ENCODE data around the gene IL1RAP. TPM values are rescaled to one million over a fixed set of nuclear protein-coding genes. Genes with fewer than 3 reads are reported as not detected.
A peak's percentile ranks its signal among the peaks of the same experiment; 100 is the strongest.

IL1RAP gene
- total and polyA plus RNA-seq, 2 donors (not counting 3 experiments of a cell fraction or from before 2014, with no cell fraction given): 4.3 to 9.2 TPM

DNA sequence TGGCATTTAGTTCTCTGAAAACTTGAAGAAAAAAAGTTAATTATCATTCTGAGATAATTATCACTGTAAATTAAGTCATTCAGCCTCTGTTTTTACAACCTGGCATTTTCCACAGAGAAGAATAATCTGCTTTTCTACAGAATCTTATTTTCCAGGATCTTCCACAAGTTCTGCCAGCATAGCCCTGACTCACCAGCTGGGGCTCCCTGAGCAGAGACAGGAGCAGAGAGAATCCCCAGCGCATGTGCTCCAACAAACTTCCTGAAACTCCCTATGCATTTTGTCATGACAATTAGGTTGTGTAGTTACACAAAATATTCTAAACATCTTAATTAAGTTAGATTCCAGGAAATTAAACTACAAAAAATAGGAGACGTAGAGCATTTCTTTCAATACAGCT, 32.1 kb upstream of the IL1RAP start:
- Histone ChIP-seq H4K20me1 (replicated peaks; ENCODE audit: control insufficient read depth, extremely low read depth, insufficient read depth, low read length) (no peaks in the 10 kb centered on the region), H3K4me3 (replicated peaks in 1 of 3; ENCODE audit: insufficient read depth in 1 of 3, low read depth in 1 of 3, low read length in 3 of 3) (no peak overlapping the region), H3K36me3 (ENCODE audit: control insufficient read depth in 2 of 2, extremely low read depth in 1 of 2, insufficient read depth in 2 of 2, low read length in 2 of 2) (no peaks in the 10 kb centered on the region), H3K4me1 (ENCODE audit: control insufficient read depth, extremely low read depth, insufficient read depth, low read length) (no peaks in the 10 kb centered on the region), H3K27me3 (ENCODE audit: control insufficient read depth in 2 of 2, insufficient read depth in 2 of 2, low read length in 2 of 2) (peaks cover 19 to 41% of the 10 kb centered on the region in 2 experiments), H3K4me2 (ENCODE audit: insufficient read depth, low read length) (no peak overlapping the region), H3K27ac (ENCODE audit: insufficient read depth, low read depth, low read length) (no peak overlapping the region), H3K9me3 (replicated peaks; ENCODE audit: control insufficient read depth, insufficient read depth, low read length) (no peaks in the 10 kb centered on the region), H3K9ac (replicated peaks; ENCODE audit: extremely low read depth, insufficient read depth, low read length) (no peak overlapping the region), H3K79me2 (ENCODE audit: control insufficient read depth, insufficient read depth, low read length) (no peaks in the 10 kb centered on the region), H2AFZ (ENCODE audit: low read depth, low read length) (no peak overlapping the region), H3K9me1 (replicated peaks; ENCODE audit: control insufficient read depth, extremely low read depth, insufficient read depth, low read length) (no peaks in the 10 kb centered on the region)
- intact Hi-C loops (cut with micrococcal nuclease) (no loop called here), dilution Hi-C loops (cut with MboI; ENCODE audit: extremely low pct_ligation_motif_present, low sequenced_read_pairs) (no loop called here)
- ChIA-PET POLR2A (no interaction called here), CTCF (no interaction called here)
- FAIRE-seq (no peak), DNase-seq (ENCODE audit: low read depth, low spot score) (no peak)
- TF ChIP-seq, protein P1, sequence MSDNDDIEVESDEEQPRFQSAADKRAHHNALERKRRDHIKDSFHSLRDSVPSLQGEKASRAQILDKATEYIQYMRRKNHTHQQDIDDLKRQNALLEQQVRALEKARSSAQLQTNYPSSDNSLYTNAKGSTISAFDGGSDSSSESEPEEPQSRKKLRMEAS (IDR thresholded peaks at IDR 0.05; ENCODE audit: insufficient read depth, insufficient read length): no peak
- TF ChIP-seq GATA2 (IDR thresholded peaks at IDR 0.05; ENCODE audit: insufficient read depth, insufficient read length, low read depth, low read length) (no peak), FOS (IDR thresholded peaks at IDR 0.05; ENCODE audit: borderline replicate concordance, insufficient read depth, low read length) (no peak)
- BruUV-seq (replicated peaks): no TSS peak

DNA sequence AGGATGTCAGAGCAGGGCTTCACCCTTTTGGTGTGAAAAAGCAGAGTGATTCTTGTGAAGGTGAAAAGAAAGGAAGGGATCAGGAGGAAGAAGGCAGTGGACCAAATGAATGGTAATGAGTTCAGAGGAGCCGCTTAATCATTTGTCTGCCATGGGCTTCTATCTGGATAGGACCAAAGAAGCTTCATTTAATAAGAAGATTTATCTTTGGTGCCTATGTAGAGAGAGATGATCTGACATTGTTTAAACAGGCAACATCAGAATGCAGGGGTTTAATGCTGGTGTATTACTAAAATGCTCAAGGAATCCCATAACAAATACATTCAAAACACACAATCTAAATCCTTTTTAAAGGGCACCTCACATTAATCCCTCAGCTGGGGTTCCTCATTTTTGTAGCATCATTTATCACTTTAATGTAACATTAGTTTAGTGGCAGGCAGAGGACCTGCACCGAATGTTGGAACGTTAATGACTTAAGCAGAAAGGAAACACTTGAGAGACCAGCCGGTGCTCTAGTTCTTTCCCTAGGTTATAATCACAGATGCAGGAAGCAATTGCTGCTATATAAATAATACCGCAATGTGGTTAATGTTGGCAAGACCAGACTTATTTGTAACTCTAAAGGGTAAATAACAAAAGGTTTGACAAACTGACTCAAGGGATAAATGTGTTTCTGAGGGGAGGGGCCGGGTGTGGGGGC, 27.9 kb upstream of the IL1RAP start:
- intact Hi-C loops (cut with micrococcal nuclease): no loop called here
- no peaks in the 10 kb centered on the region for H4K20me1 ChIP-seq (replicated peaks; ENCODE audit: control insufficient read depth, extremely low read depth, insufficient read depth, low read length)
- H3K27me3 ChIP-seq (ENCODE audit: control insufficient read depth in 2 of 2, insufficient read depth in 2 of 2, low read length in 2 of 2): peaks cover 41 to 64% of the 10 kb centered on the region in 2 experiments
- no peak for TF ChIP-seq GATA2 (IDR thresholded peaks at IDR 0.05; ENCODE audit: insufficient read depth, insufficient read length, low read depth, low read length)
- peak; percentile 51 for TF ChIP-seq POLR2AphosphoS5 (IDR thresholded peaks at IDR 0.05; ENCODE audit: insufficient read depth, low read depth, low read length)
- no peak for TF ChIP-seq FOS (IDR thresholded peaks at IDR 0.05; ENCODE audit: borderline replicate concordance, insufficient read depth, low read length)
- no peak for TF ChIP-seq MYC (IDR thresholded peaks at IDR 0.05; ENCODE audit: low read depth, low read length)
- no peak for TF ChIP-seq JUN (IDR thresholded peaks at IDR 0.05; ENCODE audit: borderline replicate concordance, insufficient read depth, insufficient read length, low read depth)
- TF ChIP-seq EZH2 (IDR thresholded peaks at IDR 0.05; ENCODE audit: borderline replicate concordance, low read depth, low read length, severe bottlenecking): no peak
- TF ChIP-seq, protein P2, sequence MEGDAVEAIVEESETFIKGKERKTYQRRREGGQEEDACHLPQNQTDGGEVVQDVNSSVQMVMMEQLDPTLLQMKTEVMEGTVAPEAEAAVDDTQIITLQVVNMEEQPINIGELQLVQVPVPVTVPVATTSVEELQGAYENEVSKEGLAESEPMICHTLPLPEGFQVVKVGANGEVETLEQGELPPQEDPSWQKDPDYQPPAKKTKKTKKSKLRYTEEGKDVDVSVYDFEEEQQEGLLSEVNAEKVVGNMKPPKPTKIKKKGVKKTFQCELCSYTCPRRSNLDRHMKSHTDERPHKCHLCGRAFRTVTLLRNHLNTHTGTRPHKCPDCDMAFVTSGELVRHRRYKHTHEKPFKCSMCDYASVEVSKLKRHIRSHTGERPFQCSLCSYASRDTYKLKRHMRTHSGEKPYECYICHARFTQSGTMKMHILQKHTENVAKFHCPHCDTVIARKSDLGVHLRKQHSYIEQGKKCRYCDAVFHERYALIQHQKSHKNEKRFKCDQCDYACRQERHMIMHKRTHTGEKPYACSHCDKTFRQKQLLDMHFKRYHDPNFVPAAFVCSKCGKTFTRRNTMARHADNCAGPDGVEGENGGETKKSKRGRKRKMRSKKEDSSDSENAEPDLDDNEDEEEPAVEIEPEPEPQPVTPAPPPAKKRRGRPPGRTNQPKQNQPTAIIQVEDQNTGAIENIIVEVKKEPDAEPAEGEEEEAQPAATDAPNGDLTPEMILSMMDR (IDR thresholded peaks at IDR 0.05; ENCODE audit: extremely low read depth in 1 of 2, insufficient read depth in 1 of 2, low read depth in 1 of 2, low read length in 2 of 2): no peak
- no peak for TF ChIP-seq POLR2A (IDR thresholded peaks at IDR 0.05; ENCODE audit: low read depth, low read length)
- TF ChIP-seq, protein P1 (IDR thresholded peaks at IDR 0.05; ENCODE audit: insufficient read depth, insufficient read length): no peak
- H3K36me3 ChIP-seq (ENCODE audit: control insufficient read depth in 2 of 2, extremely low read depth in 1 of 2, insufficient read depth in 2 of 2, low read length in 2 of 2): no peaks in the 10 kb centered on the region
- no peaks in the 10 kb centered on the region for H3K9me1 ChIP-seq (replicated peaks; ENCODE audit: control insufficient read depth, extremely low read depth, insufficient read depth, low read length)
- dilution Hi-C loops (cut with MboI; ENCODE audit: extremely low pct_ligation_motif_present, low sequenced_read_pairs): no loop called here
- FAIRE-seq: no peak
- H3K4me2 ChIP-seq (ENCODE audit: insufficient read depth, low read length): no peak overlapping the region
- POLR2A ChIA-PET: no interaction called here
- no peaks in the 10 kb centered on the region for H3K4me1 ChIP-seq (ENCODE audit: control insufficient read depth, extremely low read depth, insufficient read depth, low read length)
- CTCF ChIA-PET: no interaction called here
- no peak overlapping the region for H2AFZ ChIP-seq (ENCODE audit: low read depth, low read length)
- H3K79me2 ChIP-seq (ENCODE audit: control insufficient read depth, insufficient read depth, low read length): no peaks in the 10 kb centered on the region
- BruUV-seq (replicated peaks): no TSS peak
- H3K4me3 ChIP-seq (replicated peaks in 1 of 3; ENCODE audit: insufficient read depth in 1 of 3, low read depth in 1 of 3, low read length in 3 of 3): no peak overlapping the region
- no peak overlapping the region for H3K9ac ChIP-seq (replicated peaks; ENCODE audit: extremely low read depth, insufficient read depth, low read length)
- DNase-seq (ENCODE audit: low read depth, low spot score): peak; percentile 81
- H3K27ac ChIP-seq (ENCODE audit: insufficient read depth, low read depth, low read length): no peak overlapping the region
- H3K9me3 ChIP-seq (replicated peaks; ENCODE audit: control insufficient read depth, insufficient read depth, low read length): no peaks in the 10 kb centered on the region

All from endothelial cell of umbilical vein (primary cell).